ENCODE measurements around the gene BAG5. TPM values are rescaled to one million over a fixed set of nuclear protein-coding genes. Genes with fewer than 3 reads are reported as not detected.

BAG5 gene
- total RNA-seq, 1 experiment from 2014 or later, result 36.5 TPM

DNA sequence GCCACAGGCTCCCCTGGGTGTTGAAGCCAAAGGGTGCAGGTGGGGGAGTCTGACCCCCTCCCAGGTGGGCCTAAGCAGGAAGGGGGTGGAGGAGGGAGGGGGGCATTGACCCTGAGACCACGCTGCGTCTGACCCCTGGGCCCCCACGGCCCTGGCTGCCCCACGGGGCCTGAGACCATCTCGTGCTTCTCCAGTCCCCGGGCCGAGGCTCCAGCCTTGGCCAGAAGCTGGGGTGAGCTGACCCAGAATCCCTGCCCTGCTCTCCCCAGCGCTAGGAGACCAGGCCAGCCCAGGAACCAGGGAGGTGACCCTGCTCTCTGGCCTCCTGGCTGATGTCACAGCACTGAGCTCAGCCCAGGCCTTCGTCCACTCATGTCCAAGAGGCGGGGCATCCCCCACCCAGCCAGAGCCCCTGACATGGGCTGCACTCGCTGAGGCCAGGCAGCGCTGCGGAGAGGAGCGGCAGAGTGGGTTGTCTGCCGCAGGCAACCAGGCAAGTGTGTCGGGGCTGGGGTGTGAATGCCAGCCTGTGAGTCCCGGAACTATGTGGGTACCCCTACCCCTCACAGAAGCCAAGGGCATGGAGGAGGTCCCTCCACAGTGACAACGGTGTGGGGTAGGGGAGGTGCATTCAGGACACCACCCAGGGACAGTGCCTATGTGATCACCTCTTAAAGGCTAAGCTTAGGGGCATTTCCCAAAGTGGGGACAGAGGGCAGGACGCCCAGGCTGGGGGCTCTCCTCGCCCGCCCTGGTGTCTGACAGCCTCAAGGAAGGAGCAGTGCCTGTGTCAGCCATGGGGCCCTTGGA, 27.2 kb downstream of the BAG5 start:
- intact Hi-C loops (cut with micrococcal nuclease; ENCODE audit: unreplicated experiment), result no loop called here
- TF ChIP-seq, protein P1, sequence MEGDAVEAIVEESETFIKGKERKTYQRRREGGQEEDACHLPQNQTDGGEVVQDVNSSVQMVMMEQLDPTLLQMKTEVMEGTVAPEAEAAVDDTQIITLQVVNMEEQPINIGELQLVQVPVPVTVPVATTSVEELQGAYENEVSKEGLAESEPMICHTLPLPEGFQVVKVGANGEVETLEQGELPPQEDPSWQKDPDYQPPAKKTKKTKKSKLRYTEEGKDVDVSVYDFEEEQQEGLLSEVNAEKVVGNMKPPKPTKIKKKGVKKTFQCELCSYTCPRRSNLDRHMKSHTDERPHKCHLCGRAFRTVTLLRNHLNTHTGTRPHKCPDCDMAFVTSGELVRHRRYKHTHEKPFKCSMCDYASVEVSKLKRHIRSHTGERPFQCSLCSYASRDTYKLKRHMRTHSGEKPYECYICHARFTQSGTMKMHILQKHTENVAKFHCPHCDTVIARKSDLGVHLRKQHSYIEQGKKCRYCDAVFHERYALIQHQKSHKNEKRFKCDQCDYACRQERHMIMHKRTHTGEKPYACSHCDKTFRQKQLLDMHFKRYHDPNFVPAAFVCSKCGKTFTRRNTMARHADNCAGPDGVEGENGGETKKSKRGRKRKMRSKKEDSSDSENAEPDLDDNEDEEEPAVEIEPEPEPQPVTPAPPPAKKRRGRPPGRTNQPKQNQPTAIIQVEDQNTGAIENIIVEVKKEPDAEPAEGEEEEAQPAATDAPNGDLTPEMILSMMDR (IDR thresholded peaks at IDR 0.05; ENCODE audit: unreplicated experiment), result no peak
- no peak overlapping the region for H3K27ac Mint-ChIP-seq (ENCODE audit: unreplicated experiment)
- H3K4me3 Mint-ChIP-seq (ENCODE audit: low read depth, unreplicated experiment), result no peak overlapping the region
- CTCF ChIA-PET, result no interaction called here
- no TSS peak for BruUV-seq (replicated peaks)
- no peaks in the 10 kb centered on the region for H3K27me3 Mint-ChIP-seq (ENCODE audit: unreplicated experiment)
- peaks cover 28% of the 10 kb centered on the region for H3K36me3 Mint-ChIP-seq (ENCODE audit: insufficient read depth, unreplicated experiment)
- no peak for DNase-seq
- H3K9me3 Mint-ChIP-seq (ENCODE audit: low read depth, unreplicated experiment), result no peaks in the 10 kb centered on the region
- no peaks in the 10 kb centered on the region for H3K4me1 Mint-ChIP-seq (ENCODE audit: low read depth, unreplicated experiment)

DNA sequence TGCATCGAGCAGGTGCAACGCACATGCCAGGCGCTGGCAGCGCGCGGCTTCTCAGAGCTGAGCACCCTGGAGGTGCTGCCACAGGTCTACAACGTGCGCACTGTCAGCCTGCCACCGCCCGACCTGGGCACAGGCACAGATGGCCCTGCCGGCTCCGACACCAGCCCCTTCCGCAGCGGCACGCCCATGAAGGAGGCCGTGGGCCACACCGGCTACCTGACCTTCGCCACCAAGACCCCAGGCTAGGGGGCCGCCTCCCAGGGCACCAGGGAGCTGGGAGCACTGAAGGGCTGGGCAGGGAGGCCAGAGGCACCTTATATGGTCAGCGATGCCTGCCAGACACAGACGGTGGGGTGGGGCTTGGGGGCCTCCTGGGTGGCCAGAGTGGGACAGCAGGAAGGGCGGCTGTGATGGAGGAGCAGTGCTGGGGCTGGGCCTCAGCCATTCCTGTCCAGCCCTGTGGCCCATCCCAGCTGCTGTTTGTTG, 27.8 kb downstream of the BAG5 start:
- no peaks in the 10 kb centered on the region for H3K9me3 Mint-ChIP-seq (ENCODE audit: low read depth, unreplicated experiment)
- intact Hi-C loops (cut with micrococcal nuclease; ENCODE audit: unreplicated experiment), result no loop called here
- no TSS peak for BruUV-seq (replicated peaks)
- no peak overlapping the region for H3K4me3 Mint-ChIP-seq (ENCODE audit: low read depth, unreplicated experiment)
- H3K27ac Mint-ChIP-seq (ENCODE audit: unreplicated experiment), result no peak overlapping the region
- H3K4me1 Mint-ChIP-seq (ENCODE audit: low read depth, unreplicated experiment), result no peaks in the 10 kb centered on the region
- H3K36me3 Mint-ChIP-seq (ENCODE audit: insufficient read depth, unreplicated experiment), result peaks cover 33% of the 10 kb centered on the region
- CTCF ChIA-PET, result no interaction called here
- H3K27me3 Mint-ChIP-seq (ENCODE audit: unreplicated experiment), result no peaks in the 10 kb centered on the region
- DNase-seq, result no peak
- TF ChIP-seq, protein P1 (IDR thresholded peaks at IDR 0.05; ENCODE audit: unreplicated experiment), result no peak

DNA sequence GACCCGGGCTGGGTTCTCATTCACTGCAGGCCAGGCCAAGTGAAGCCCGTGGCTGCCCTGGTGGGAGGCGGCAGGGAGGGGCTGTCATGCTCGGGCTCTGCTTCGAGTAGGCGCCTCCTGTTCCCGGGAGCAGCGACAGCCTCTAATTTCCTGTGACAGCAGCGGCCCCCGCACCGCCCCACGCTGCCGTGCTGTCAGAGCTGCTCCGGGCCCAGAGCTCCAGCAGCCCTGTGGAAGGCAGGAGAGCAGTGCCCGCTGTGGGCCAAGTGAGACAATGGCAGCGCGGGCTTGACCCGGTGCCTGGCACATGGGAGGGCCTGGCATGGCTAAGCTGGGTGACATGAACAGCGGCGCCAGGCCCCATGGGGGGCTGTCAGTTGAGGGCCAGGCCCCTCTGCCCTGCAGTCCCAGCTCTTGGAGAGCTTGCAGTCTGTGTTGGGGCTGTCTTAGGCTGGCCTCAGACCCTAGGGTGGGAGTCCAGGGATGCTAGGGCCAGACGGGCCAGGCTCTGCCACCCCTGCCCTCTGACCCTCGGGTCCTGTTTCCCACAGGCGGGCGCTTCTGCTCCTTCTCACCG, 28.4 kb downstream of the BAG5 start:
- intact Hi-C loops (cut with micrococcal nuclease; ENCODE audit: unreplicated experiment), result no loop called here
- Mint-ChIP-seq H3K27ac (ENCODE audit: unreplicated experiment) (no peak overlapping the region), H3K9me3 (ENCODE audit: low read depth, unreplicated experiment) (no peaks in the 10 kb centered on the region), H3K27me3 (ENCODE audit: unreplicated experiment) (no peaks in the 10 kb centered on the region), H3K4me1 (ENCODE audit: low read depth, unreplicated experiment) (no peaks in the 10 kb centered on the region), H3K4me3 (ENCODE audit: low read depth, unreplicated experiment) (no peak overlapping the region), H3K36me3 (ENCODE audit: insufficient read depth, unreplicated experiment) (peaks cover 33% of the 10 kb centered on the region)
- DNase-seq, result no peak
- TF ChIP-seq, protein P1 (IDR thresholded peaks at IDR 0.05; ENCODE audit: unreplicated experiment), result no peak
- no TSS peak for BruUV-seq (replicated peaks)
- CTCF ChIA-PET, result no interaction called here

DNA sequence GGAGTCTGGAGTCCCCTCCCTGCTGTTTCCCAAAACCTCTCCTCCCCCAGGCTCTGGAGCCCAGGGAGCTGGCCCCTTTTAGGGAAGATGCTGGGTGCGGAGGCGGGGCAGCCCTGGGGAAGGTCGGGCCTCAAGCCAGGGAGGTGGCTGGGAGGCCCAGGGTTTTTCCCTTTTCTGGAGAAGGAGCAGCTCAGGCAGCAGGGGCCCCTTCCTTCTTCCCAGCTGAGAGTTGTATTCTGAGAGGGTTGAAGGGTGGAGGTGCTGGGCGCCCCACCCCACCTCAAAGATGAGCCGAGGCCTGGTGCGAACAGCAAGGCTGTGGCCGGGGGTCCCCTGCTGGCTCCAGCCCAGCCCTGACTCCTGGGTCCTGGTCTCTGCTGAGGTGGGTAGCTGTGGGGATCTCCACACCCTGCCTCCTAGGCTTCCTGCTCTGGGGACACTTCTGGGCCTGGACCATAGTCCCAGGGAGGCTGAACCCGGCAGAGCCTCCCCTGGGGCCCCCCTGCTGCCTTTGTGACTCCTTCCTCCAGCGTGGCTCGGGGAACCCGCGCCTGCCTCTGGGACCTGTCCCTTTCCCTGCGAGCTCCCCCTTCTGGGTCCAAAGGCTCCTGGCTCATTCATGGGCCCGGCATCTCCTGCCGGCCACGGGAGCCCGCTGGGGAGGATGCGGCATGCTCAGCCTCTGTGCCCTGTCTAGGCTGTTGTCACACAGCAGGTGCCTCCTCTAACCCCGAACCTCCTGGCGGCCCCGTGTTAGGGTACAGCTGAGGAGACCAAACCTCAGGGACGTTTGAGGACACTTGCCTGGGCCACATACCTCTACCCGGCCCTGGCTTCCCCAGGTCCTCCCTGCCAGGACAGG, 29.1 kb downstream of the BAG5 start:
- Mint-ChIP-seq H3K36me3 (ENCODE audit: insufficient read depth, unreplicated experiment) (peaks cover 40% of the 10 kb centered on the region), H3K4me3 (ENCODE audit: low read depth, unreplicated experiment) (no peak overlapping the region), H3K27ac (ENCODE audit: unreplicated experiment) (no peak overlapping the region), H3K9me3 (ENCODE audit: low read depth, unreplicated experiment) (no peaks in the 10 kb centered on the region), H3K27me3 (ENCODE audit: unreplicated experiment) (no peaks in the 10 kb centered on the region), H3K4me1 (ENCODE audit: low read depth, unreplicated experiment) (peaks cover 2% of the 10 kb centered on the region)
- BruUV-seq (replicated peaks), result no TSS peak
- CTCF ChIA-PET, result interaction anchor here (0.5 kb wide), 1 partner anchor 17 kb away, joined by 3 read pairs; no protein-coding TSS in a partner anchor
- intact Hi-C loops (cut with micrococcal nuclease; ENCODE audit: unreplicated experiment), result no loop called here
- TF ChIP-seq, protein P1 (IDR thresholded peaks at IDR 0.05; ENCODE audit: unreplicated experiment), result no peak
- no peak for DNase-seq

Data from Calu3 (cell line).